ENCODE measurements around the gene ARHGAP26. TPM values are rescaled to one million over a fixed set of nuclear protein-coding genes. Genes with fewer than 3 reads are reported as not detected.

Gene ARHGAP26
- total RNA-seq (10 to 100 TPM; 44.4 to 56.9 (median 47.8) TPM), polyA plus RNA-seq (13.2 TPM)
- long read RNA-seq, donor 1, partial matches to known transcripts: 7 of 32 reads
- long read RNA-seq, donor 1, other reads (novel, unspliced or antisense): 25 of 32 reads
- long read RNA-seq, donor 2, partial matches to known transcripts: 1 of 9 reads
- long read RNA-seq, donor 2, other reads (novel, unspliced or antisense): 8 of 9 reads
- long read RNA-seq, donor 3, partial matches to known transcripts: 5 of 35 reads
- long read RNA-seq, donor 3, other reads (novel, unspliced or antisense): 30 of 35 reads
- long read RNA-seq, donor 4, partial matches to known transcripts: 5 of 10 reads
- long read RNA-seq, donor 4, other reads (novel, unspliced or antisense): 5 of 10 reads

DNA sequence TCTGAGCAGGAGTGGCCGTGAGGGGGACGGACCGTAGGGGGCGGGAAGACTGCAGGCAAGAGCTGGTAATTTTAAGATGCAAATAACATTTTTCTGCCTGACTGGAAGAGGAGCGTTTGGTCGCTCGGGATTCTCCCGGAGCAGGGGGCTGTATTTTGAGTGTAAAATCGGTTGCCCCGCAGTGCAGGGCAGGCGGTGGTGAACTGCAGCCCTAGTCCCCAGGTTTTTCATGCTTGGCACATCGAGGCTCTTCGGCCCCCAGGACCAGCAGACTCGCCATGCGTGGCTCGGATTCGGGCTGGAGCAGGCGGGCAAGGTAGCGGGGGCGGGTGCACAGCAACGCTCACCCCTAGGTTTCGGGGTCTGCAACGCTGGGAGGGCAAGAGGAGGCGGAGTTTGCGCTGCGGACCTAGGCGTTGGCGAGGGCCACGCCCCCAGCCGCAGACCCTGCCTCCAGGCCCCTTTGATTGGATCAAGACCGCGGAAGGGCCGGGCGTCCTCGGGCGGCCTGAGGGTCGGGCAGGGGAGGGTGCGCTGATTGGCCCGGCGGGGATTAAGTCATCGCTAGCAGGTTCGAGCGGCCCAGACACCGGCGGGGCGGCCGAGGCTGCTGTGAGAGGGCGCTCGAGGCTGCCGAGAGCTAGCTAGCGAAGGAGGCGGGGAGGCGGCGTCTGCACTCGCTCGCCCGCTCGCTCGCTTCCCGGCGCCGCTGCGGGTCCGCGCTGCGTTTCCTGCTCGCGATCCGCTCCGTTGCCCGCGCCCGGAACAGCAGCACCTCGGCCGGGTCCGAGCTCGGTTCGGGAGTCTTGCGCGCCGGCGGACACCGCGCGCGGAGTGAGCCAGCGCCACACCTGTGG lies at the start of gene ARHGAP26:
ARHGAP26 (plus strand) TSS at position 585 of the 857 bp plus-strand sequence. CDS start 385 bp downstream, outside the sequence.
- no peaks in the 10 kb centered on the region for H3K27me3 ChIP-seq (ENCODE audit: control insufficient read depth, insufficient read depth)
- ATAC-seq: peak; percentile 98
- DNase-seq: peak; percentile 98 to 99 (median 99)
- H3K4me3 ChIP-seq (ENCODE audit: low read length): peak within 1 kb of the TSS; percentile 73
- under 1% methylated on average over 86 of the region's 87 CpGs for WGBS
- H3K27ac ChIP-seq (ENCODE audit: low read length): peak within 1 kb of the TSS; percentile 91
- intact Hi-C loops (cut with DNase I): loop anchor here (2.0 to 10.0 kb wide), 4 partner anchors 15 to 102 kb away; no protein-coding TSS in a partner anchor
- no peaks in the 10 kb centered on the region for H3K4me1 ChIP-seq (ENCODE audit: control insufficient read depth, insufficient read depth, low read length)
- no peaks in the 10 kb centered on the region for H3K9me3 ChIP-seq (ENCODE audit: control insufficient read depth, low read length)

GRCh38 chr5:142720641-142721271 lies 49.4 kb upstream of the ARHGAP26 start:
- H3K9me3 ChIP-seq (ENCODE audit: control insufficient read depth, low read length): no peaks in the 10 kb centered on the region
- WGBS: 66% methylated on average over 13 of the region's 13 CpGs
- intact Hi-C loops (cut with DNase I): loop anchor here in 1 of 4 donors (5.0 kb wide), 1 partner anchor 167 kb away; no protein-coding TSS in a partner anchor
- peak in 1 of 2 donors; percentile 10 for ATAC-seq
- no peaks in the 10 kb centered on the region for H3K4me1 ChIP-seq (ENCODE audit: control insufficient read depth, insufficient read depth, low read length)
- no peak overlapping the region for H3K4me3 ChIP-seq (ENCODE audit: low read length)
- no peak overlapping the region for H3K27ac ChIP-seq (ENCODE audit: low read length)
- no peaks in the 10 kb centered on the region for H3K27me3 ChIP-seq (ENCODE audit: control insufficient read depth, insufficient read depth)
- peak in 2 of 3 donors; percentile 68 to 76 for DNase-seq

GRCh38 chr5:142722146-142722545 lies 48.0 kb upstream of the ARHGAP26 start:
- ATAC-seq (no peak), DNase-seq (no peak)
- intact Hi-C loops (cut with DNase I): loop anchor here in 1 of 4 donors (5.0 kb wide), 1 partner anchor 165 kb away; no protein-coding TSS in a partner anchor
- H3K9me3 ChIP-seq (ENCODE audit: control insufficient read depth, low read length): no peaks in the 10 kb centered on the region
- H3K4me3 ChIP-seq (ENCODE audit: low read length): no peak overlapping the region
- H3K27ac ChIP-seq (ENCODE audit: low read length): no peak overlapping the region
- H3K27me3 ChIP-seq (ENCODE audit: control insufficient read depth, insufficient read depth): no peaks in the 10 kb centered on the region
- 87% methylated on average over 6 of the region's 6 CpGs for WGBS
- H3K4me1 ChIP-seq (ENCODE audit: control insufficient read depth, insufficient read depth, low read length): no peaks in the 10 kb centered on the region

DNA sequence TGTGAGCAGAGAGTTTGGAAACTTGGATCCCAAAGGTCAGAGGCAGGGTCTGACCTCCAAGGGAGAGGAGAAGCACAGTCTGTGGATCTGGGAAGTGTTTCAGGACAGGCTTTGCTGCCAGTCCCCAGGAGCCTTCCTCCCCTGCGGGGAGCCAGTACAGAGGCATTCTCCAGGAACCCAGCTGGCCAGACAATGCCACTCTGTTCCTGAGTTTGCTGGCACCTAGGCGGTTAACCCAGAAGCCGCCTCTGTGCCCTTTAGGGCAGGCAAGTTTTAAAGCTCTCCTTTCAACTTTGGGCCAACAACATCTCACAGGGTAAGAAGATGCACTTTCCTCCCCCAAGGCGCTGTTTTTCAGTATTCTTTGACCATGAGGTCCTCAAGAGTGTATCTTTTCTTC lies 47.3 kb upstream of the ARHGAP26 start:
- ATAC-seq (no peak), DNase-seq (no peak)
- Histone ChIP-seq H3K9me3 (ENCODE audit: control insufficient read depth, low read length) (no peaks in the 10 kb centered on the region), H3K27me3 (ENCODE audit: control insufficient read depth, insufficient read depth) (no peaks in the 10 kb centered on the region), H3K27ac (ENCODE audit: low read length) (no peak overlapping the region), H3K4me3 (ENCODE audit: low read length) (no peak overlapping the region), H3K4me1 (ENCODE audit: control insufficient read depth, insufficient read depth, low read length) (no peaks in the 10 kb centered on the region)
- WGBS: 84% methylated on average over 4 of the region's 4 CpGs
- intact Hi-C loops (cut with DNase I): loop anchor here in 1 of 4 donors (5.0 kb wide), 1 partner anchor 164 kb away; no protein-coding TSS in a partner anchor

- WGBS: 95% methylated on average over 9 of the region's 9 CpGs
- H3K27ac ChIP-seq (ENCODE audit: low read length): no peak overlapping the region
- H3K9me3 ChIP-seq (ENCODE audit: control insufficient read depth, low read length): no peaks in the 10 kb centered on the region
- H3K4me1 ChIP-seq (ENCODE audit: control insufficient read depth, insufficient read depth, low read length): no peaks in the 10 kb centered on the region
- H3K4me3 ChIP-seq (ENCODE audit: low read length): no peak overlapping the region
- ATAC-seq: no peak
- no peak for DNase-seq
- H3K27me3 ChIP-seq (ENCODE audit: control insufficient read depth, insufficient read depth): no peaks in the 10 kb centered on the region
- intact Hi-C loops (cut with DNase I): loop anchor here in 1 of 4 donors (5.0 kb wide), 1 partner anchor 162 kb away; no protein-coding TSS in a partner anchor
Observed at GRCh38 chr5:142724821-142725220, 45.4 kb upstream of the ARHGAP26 start.

DNA sequence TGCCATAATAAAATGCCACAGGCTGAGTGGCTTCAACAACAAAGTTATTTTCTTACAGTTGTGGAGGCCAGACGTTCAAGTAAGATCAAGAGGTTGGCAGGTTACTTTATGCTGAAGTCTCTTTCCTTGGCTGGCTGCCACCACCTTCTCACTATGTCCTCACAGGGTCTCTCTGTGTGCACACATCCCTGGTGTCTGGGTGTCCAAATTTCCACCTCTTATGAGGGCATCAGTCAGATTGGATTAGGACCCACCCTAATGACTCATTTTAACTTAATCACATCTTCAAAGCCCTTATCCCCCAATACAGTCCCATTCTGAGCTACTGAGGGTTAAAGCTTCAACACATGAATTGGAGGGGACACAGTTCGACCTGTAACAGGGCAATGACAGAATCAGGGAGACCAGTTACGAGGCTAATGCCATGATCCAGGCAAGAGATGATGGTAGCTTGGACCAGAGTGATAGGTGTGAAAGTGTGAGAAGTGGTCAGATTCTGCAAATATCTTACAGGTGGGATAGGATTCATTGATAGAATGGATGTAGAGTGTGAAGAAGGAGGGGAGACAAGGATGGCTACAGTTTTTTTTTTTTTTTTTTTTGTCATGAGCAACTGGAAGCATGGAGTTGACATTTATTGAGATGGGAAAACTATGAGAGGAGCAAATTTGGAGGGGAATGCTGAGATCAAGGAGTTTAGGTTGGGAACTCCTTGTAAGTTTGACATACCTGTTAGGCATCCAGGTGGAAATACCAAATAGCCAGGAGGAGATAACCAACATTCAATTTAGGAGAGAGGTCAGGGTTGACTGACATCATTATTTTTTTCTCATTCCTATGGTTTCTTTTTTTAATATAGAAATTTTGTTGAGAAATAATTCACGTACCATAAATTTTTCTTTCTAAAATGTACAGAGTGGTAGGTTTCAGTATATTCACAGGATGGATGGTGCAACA lies 44.7 kb upstream of the ARHGAP26 start:
- Histone ChIP-seq H3K27ac (ENCODE audit: low read length) (no peak overlapping the region), H3K9me3 (ENCODE audit: control insufficient read depth, low read length) (no peaks in the 10 kb centered on the region), H3K4me3 (ENCODE audit: low read length) (no peak overlapping the region), H3K27me3 (ENCODE audit: control insufficient read depth, insufficient read depth) (no peaks in the 10 kb centered on the region), H3K4me1 (ENCODE audit: control insufficient read depth, insufficient read depth, low read length) (no peaks in the 10 kb centered on the region)
- WGBS: 79% methylated on average over 4 of the region's 4 CpGs
- no peak for ATAC-seq
- intact Hi-C loops (cut with DNase I): no loop called here
- no peak for DNase-seq

DNA sequence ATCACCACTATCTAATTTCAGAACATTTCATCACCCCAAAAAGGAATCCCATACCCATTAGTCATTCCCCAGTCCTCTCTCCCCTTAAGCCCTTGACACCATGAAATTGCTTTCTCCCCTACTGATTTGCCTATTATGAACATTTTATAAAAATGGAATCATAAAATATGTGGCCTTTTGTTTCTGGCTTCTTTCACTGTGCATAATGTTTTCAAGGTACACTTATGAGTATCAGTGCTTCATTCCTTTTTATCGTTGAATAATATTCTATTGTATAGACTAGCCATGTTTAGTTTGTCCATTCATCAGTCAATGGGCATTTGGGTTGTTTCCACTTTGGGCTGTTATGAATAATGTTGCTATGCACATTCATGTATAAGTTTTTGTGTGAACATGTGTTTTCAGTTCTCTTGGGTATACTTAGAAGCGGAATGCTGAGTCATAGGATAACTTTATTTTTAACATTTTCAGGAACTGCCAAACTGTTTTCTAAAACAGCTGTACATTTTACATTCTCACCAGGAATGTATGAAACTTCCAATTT lies 43.9 kb upstream of the ARHGAP26 start:
- intact Hi-C loops (cut with DNase I): no loop called here
- Histone ChIP-seq H3K9me3 (ENCODE audit: control insufficient read depth, low read length) (no peaks in the 10 kb centered on the region), H3K4me1 (ENCODE audit: control insufficient read depth, insufficient read depth, low read length) (no peaks in the 10 kb centered on the region), H3K27me3 (ENCODE audit: control insufficient read depth, insufficient read depth) (no peaks in the 10 kb centered on the region), H3K4me3 (ENCODE audit: low read length) (no peak overlapping the region), H3K27ac (ENCODE audit: low read length) (no peak overlapping the region)
- ATAC-seq (peak in 1 of 2 donors; percentile 41), DNase-seq (no peak)
- WGBS: 49% methylated on average over 2 of the region's 2 CpGs

- WGBS: 89% methylated on average over 2 of the region's 2 CpGs
- intact Hi-C loops (cut with DNase I): no loop called here
- H3K4me3 ChIP-seq (ENCODE audit: low read length): no peak overlapping the region
- H3K27me3 ChIP-seq (ENCODE audit: control insufficient read depth, insufficient read depth): no peaks in the 10 kb centered on the region
- no peaks in the 10 kb centered on the region for H3K9me3 ChIP-seq (ENCODE audit: control insufficient read depth, low read length)
- H3K4me1 ChIP-seq (ENCODE audit: control insufficient read depth, insufficient read depth, low read length): no peaks in the 10 kb centered on the region
- ATAC-seq (no peak), DNase-seq (no peak)
- H3K27ac ChIP-seq (ENCODE audit: low read length): no peak overlapping the region
Observed at GRCh38 chr5:142727735-142728047, 42.5 kb upstream of the ARHGAP26 start.

DNA sequence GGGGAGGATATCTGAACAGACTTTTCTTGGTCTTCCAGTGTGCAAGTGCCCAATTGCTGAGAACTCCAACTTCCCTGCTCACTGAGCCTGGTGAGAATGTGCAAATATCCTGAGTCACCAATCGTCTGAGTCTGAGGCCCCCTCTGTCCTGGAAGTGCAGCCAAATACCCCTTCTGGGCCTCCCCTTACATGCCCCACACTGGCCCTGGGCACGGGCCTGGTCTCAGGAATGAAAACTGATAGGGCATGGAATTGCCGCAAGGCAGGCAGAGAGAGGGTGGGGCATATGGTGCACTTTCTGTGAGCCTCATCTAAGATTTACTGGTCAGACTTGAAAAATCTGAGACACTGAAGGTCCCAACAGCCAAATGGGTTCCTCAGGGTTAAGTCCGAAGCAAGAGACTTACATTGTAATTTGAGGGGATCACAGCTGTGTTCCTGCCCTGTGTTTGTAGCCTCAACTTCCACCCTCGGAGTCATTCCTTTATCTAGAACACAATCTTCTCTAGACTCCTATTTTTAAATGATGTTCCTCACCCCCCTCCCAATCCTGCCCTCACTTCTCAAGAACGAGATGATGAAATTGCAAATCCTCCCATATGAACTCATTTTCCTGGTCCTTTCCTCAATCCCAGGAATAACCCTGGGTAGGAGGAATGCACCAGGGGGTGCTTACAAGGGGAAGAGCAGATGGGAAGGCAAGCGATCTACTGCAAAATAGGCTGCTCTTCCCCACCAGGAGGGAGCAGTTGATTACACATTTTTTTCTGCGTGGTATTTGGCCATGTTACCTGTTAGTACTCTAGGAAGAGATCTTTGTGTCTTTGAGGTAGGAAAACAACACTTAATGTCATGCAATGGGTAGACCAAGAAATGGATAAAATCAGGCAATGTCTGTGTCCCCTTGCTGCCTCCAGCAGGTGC lies 34.6 kb upstream of the ARHGAP26 start:
- no peaks in the 10 kb centered on the region for H3K27me3 ChIP-seq (ENCODE audit: control insufficient read depth, insufficient read depth)
- no peak overlapping the region for H3K4me3 ChIP-seq (ENCODE audit: low read length)
- 62% methylated on average over 8 of the region's 8 CpGs for WGBS
- no peak overlapping the region for H3K27ac ChIP-seq (ENCODE audit: low read length)
- intact Hi-C loops (cut with DNase I): no loop called here
- peaks cover 7% of the 10 kb centered on the region for H3K4me1 ChIP-seq (ENCODE audit: control insufficient read depth, insufficient read depth, low read length)
- H3K9me3 ChIP-seq (ENCODE audit: control insufficient read depth, low read length): no peaks in the 10 kb centered on the region
- ATAC-seq (no peak), DNase-seq (no peak)
